ENCODE results near the gene SEMG1.

Gene SEMG1

DNA sequence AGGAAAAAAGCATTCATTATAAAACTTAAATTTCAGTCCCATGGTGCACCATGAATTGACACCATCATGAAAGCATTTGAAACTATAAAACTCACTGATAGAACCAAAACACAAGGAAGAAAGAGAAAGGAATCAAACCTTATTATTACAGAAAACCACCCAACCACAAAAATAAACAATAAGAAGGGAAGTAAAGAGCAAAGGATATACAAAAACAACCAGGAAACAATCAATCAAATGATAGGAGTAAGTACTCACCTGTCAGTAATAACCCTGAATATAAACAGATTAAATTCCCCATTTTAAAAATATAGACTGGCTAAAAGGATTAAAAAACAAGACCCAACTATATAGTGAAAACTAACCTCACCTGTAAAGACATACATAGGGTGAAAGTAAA is 41.8 kb downstream of the SEMG1 start:
- TF ChIP-seq, protein P1, sequence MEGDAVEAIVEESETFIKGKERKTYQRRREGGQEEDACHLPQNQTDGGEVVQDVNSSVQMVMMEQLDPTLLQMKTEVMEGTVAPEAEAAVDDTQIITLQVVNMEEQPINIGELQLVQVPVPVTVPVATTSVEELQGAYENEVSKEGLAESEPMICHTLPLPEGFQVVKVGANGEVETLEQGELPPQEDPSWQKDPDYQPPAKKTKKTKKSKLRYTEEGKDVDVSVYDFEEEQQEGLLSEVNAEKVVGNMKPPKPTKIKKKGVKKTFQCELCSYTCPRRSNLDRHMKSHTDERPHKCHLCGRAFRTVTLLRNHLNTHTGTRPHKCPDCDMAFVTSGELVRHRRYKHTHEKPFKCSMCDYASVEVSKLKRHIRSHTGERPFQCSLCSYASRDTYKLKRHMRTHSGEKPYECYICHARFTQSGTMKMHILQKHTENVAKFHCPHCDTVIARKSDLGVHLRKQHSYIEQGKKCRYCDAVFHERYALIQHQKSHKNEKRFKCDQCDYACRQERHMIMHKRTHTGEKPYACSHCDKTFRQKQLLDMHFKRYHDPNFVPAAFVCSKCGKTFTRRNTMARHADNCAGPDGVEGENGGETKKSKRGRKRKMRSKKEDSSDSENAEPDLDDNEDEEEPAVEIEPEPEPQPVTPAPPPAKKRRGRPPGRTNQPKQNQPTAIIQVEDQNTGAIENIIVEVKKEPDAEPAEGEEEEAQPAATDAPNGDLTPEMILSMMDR (IDR thresholded peaks at IDR 0.05), result no peak

DNA sequence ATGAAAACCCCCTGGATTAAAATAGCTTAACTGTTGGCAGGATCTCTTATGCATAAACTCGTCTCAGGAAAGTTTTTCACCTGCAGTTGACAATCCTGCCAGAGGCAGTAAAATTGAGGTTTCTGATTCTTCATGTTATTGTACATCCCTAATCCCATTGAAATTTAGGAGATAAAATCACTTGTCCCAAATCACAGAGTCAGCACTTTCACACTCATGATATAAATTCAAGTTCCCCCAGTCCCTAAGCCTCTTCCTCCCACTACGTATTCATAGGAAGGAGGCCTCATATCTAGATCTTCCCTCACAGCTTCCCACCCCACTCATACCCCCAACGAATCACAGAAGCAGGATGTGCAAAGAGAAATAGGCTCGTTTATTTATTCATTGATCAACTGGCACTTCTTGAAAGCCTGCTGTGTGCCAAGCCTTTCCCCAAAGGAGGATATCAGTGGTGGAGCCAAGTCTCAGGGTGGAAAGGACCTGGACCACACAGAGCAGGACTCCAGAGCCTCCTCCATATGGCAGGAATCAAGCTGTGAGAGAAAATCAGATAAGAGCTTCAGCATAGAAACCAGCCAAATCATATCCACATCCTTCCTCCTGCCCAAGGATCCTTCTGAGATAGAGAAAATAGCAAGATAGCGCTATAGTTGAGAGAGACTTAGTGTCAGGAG is 45.2 kb downstream of the SEMG1 start:
- TF ChIP-seq, protein P1 (IDR thresholded peaks at IDR 0.05), result no peak

DNA sequence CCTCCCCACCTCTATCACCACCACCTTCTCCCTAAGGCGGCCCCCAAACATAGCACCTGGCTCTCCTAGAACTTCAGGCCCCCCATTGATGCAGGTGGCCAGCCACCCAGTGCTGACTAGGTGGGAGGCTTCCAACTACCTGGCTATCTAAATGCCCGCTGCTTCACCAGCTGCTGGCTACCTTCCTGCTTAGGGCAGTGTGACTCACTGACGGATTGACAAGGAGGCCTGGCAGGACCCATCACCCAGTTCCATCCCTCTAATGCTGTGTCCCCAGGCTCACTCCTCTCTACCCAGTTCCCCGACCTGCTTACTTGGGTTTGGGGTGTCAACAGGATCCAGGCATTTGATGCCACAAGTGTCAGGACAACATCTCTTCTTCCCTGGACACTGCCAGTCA is 46.4 kb downstream of the SEMG1 start:
- TF ChIP-seq, protein P1 (IDR thresholded peaks at IDR 0.05), result no peak

DNA sequence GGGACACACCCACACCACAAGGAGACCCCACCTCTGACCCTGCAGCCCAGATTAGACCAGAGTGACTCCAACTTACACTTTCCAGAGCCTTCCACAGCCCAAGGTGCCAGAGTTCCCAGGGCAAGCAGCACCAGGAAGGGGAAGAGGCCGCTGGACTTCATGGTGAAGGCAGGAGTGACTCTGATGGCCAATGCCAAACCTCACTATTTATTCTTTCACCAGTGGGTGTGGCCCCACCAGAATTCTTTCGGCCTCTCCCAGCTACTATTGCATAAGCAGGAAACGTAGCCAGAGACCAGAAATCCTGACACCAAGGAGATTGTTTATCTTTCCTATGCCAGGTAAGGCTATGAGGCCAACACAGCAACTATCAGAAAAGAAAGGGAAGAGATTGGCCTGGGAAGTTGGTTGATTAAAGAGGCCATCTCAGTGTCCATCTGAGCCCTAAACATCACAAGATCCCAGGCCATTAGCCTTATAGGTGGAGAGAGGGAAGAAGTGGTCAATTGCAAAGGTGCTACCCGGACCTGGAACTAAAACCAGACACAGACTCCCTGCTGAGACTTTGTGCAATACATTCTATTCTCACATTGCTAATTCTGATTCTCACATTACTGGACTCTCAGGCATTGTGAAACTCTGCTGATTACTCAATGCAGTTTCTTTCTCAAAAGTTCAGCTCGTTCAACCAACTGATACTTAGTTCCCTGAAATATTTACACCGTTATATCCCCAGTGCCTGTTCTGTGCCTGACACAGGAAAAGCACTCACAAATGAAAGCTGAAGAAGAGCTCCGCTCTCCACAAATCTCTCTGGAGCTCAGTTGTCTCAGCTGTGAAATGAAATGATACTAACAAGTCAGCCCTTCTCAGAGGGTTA is 47.8 kb downstream of the SEMG1 start, which contains the start of gene SLPI:
SLPI (minus strand) TSS at position 182 of the 880 bp plus-strand sequence; CDS start at position 161, 21 bp downstream.
- TF ChIP-seq, protein P1 (IDR thresholded peaks at IDR 0.05), result no peak

DNA sequence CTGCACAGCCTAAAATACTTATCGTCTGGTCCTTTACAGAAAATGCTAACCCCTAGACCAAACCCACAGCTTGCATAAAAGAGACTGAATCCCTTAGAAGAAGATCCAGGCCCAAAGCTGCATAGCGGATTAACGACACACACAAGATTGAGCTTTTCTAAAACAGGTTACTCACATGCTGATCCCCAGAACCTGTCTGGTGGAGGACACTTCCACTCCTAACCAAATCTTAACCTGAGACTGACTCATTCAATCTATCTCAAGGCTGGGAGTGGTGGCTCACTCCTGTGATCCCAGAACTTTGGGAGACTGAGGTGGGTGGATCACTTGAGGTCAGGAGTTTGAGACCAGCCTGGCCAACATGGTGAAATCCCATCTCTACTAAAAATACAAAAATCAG is 50.3 kb downstream of the SEMG1 start:
- TF ChIP-seq, protein P1 (IDR thresholded peaks at IDR 0.05), result no peak

DNA sequence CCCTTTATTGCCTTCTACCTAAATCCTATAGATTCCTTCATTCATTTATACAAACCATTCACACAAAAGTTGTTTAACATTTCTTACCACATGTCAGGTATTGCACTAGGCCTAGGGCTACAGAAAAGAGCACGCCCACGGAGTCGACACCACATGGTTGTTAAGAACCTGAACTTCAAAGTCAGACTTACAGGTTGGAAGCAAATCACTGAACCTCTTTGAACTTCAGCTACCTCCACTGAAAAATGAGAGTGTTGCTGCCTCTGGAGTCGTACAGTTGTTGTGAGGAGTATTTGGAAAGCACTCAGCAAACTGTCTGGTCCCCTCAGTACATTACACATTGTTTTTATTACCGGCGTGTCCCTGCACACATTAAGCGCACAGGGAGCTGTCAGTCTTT is 50.9 kb downstream of the SEMG1 start:
- TF ChIP-seq, protein P1 (IDR thresholded peaks at IDR 0.05), result no peak

DNA sequence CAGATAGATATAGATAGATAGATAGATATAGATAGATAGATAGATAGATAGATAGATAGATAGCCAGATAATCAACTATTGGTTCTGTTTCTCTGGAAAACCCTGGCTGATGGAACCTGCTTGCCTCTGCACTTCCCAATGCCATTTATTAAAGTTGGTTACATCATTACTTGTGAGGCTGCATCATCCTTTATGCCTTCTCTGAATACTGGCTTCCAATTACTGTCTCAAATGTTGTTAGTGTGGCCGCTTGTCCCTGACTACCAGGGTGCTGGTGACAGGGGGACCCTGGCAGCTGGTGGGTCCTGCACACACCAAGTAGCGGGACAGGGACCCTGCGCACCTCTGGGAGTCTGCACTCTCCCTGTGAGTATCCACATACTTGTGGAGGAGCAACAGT is 51.4 kb downstream of the SEMG1 start:
- TF ChIP-seq, protein P1 (IDR thresholded peaks at IDR 0.05), result no peak
